Measurements from ENCODE around the gene KCNIP3. TPM values are rescaled to one million over a fixed set of nuclear protein-coding genes. Genes with fewer than 3 reads are reported as not detected.

The KCNIP3 gene
- total RNA-seq, 1 donor from 2014 or later = not detected

DNA sequence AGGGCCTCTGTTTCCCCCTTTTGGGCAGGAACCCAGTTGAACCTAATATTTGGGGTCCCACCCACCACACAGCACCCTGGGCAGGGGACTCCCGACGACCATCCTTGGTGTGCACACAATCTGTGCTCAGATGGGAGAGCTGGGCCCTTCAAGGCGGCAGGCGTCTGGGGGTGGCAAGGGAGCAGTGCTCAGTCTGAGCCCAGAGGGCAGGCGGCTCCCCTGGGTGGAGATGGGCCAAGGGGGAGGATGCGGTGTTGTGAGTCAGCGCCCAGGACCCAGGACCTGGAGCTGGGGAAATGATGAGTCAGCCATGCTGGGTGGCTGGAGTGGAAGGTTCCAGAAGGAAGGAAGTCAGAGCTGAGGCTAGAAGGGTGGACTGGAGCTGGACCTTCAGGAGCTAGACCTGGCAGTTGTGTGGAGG lies 19.1 kb upstream of the KCNIP3 start:
- H3K27ac Mint-ChIP-seq = no peak overlapping the region
- no peaks in the 10 kb centered on the region for H3K27me3 Mint-ChIP-seq (ENCODE audit: insufficient read depth)
- no peaks in the 10 kb centered on the region for H3K9me3 Mint-ChIP-seq
- no peak overlapping the region for H3K4me3 Mint-ChIP-seq
- DNase-seq (ENCODE audit: low spot score) = no peak
- no peaks in the 10 kb centered on the region for H3K36me3 Mint-ChIP-seq (ENCODE audit: low read depth)
- intact Hi-C loops (cut with micrococcal nuclease) = no loop called here
- H3K4me1 Mint-ChIP-seq (ENCODE audit: low read depth) = no peaks in the 10 kb centered on the region

DNA sequence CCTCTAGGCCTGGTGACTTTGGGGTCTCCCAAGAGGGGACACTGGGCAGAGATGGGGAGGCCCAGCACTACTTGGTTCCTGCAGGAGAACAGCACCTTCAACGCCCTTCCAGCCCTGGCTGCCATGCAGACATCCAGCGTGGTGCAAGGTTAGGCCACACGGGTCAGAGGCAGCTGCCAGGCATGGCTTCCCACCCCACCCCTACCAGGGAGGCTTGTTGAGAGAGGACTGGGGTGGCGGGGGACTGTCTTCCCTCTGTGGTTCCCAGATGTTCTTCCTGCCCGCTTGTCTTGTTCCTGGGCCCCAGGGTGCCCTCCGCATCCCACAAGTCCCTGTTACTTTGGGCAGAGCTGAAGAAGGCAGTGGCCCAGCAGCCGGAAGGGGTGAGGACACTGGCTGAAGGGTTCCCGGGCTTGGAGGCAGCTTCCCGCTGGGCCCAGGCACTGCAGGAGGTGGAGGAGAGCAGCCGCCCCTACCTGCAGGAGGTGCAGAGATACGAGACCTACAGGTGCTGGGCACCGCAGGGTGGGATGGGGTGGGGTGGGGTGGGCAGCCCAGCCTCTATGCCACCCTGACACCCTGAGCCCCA lies 18.4 kb upstream of the KCNIP3 start:
- Mint-ChIP-seq H3K4me1 (ENCODE audit: low read depth) (no peaks in the 10 kb centered on the region), H3K36me3 (ENCODE audit: low read depth) (no peaks in the 10 kb centered on the region), H3K27me3 (ENCODE audit: insufficient read depth) (no peaks in the 10 kb centered on the region), H3K4me3 (no peak overlapping the region), H3K27ac (no peak overlapping the region), H3K9me3 (no peaks in the 10 kb centered on the region)
- intact Hi-C loops (cut with micrococcal nuclease) = no loop called here
- DNase-seq (ENCODE audit: low spot score) = no peak

DNA sequence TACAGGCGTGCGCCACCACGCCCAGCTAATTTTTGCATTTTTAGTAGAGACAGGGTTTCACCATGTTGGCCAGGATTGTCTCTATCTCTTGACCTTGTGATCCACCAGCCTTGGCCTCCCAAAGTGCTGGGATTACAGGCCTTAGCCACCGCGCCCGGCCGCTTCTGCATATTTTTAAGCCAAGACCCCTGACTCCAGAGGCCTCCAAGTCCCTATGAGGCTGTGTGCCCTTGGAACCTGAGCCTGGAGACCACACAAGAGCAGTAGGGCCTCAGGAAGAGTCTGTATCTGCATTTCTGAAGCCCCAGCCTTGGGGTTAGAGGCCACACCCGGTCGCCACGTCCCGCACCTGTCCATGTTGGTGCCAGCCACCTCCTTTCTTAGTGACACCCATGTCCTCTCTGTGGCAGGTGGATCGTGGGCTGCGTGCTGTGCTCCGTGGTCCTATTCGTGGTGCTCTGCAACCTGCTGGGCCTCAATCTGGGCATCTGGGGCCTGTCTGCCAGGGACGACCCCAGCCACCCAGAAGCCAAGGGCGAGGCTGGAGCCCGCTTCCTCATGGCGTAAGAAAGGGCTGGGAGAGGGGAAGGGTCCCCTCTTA lies 17.6 kb upstream of the KCNIP3 start:
- H3K4me1 Mint-ChIP-seq (ENCODE audit: low read depth) = no peaks in the 10 kb centered on the region
- H3K27ac Mint-ChIP-seq = no peak overlapping the region

GRCh38 chr2:95281071-95281470 lies 16.1 kb upstream of the KCNIP3 start:
- no peak for DNase-seq (ENCODE audit: low spot score)
- Mint-ChIP-seq H3K4me3 (no peak overlapping the region), H3K4me1 (ENCODE audit: low read depth) (no peaks in the 10 kb centered on the region), H3K27me3 (ENCODE audit: insufficient read depth) (no peaks in the 10 kb centered on the region), H3K27ac (no peak overlapping the region), H3K9me3 (no peaks in the 10 kb centered on the region), H3K36me3 (ENCODE audit: low read depth) (no peaks in the 10 kb centered on the region)
- intact Hi-C loops (cut with micrococcal nuclease) = no loop called here

More for the DNA sequence above, 17.6 kb upstream of the KCNIP3 start:
- intact Hi-C loops (cut with micrococcal nuclease) = no loop called here
- no peaks in the 10 kb centered on the region for H3K9me3 Mint-ChIP-seq
- no peaks in the 10 kb centered on the region for H3K27me3 Mint-ChIP-seq (ENCODE audit: insufficient read depth)
- H3K4me3 Mint-ChIP-seq = no peak overlapping the region
- DNase-seq (ENCODE audit: low spot score) = no peak
- H3K36me3 Mint-ChIP-seq (ENCODE audit: low read depth) = no peaks in the 10 kb centered on the region

DNA sequence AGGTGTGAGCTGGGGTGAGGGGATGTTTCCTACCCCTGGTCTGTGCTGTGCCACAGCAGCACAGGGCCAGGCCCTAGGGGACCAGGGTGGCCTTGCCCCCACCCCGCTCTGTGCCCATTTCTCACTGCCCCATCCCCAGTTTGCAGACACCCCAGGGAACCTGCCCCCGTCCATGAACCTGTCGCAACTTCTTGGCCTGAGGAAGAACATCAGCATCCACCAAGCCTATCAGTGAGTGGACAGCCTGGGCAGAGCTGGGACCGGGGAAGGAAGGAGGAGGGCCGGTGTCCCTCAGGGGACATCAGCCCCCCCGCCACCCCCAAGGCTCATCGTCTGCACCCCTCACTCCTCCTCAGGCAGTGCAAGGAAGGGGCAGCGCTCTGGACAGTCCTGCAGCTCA lies 15.4 kb upstream of the KCNIP3 start:
- Mint-ChIP-seq H3K9me3 (no peaks in the 10 kb centered on the region), H3K4me1 (ENCODE audit: low read depth) (no peaks in the 10 kb centered on the region), H3K4me3 (no peak overlapping the region), H3K36me3 (ENCODE audit: low read depth) (no peaks in the 10 kb centered on the region), H3K27me3 (ENCODE audit: insufficient read depth) (no peaks in the 10 kb centered on the region), H3K27ac (no peak overlapping the region)
- DNase-seq (ENCODE audit: low spot score) = no peak
- intact Hi-C loops (cut with micrococcal nuclease) = no loop called here

DNA sequence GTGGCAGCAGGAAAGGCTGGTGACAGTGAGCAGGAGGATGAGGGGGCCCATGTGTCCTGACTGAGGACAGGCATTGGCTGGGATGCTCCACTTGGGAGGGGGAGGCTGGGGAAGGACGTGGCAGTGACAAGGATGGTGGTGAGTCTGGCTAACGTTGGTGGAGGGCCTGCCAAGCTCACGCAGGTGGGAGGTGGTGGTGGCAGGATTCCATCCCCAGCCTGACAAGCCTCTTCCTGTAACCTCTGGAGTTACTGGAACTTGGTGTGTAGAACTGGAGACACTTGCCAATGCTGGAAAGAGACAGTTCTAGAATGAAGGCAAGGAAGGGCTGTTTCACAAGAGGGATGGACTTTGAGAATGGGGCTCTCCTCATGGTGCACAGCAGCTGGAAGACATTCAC lies 14.7 kb upstream of the KCNIP3 start:
- Mint-ChIP-seq H3K4me3 (no peak overlapping the region), H3K27me3 (ENCODE audit: insufficient read depth) (no peaks in the 10 kb centered on the region), H3K36me3 (ENCODE audit: low read depth) (no peaks in the 10 kb centered on the region), H3K9me3 (no peaks in the 10 kb centered on the region), H3K27ac (no peak overlapping the region), H3K4me1 (ENCODE audit: low read depth) (no peaks in the 10 kb centered on the region)
- intact Hi-C loops (cut with micrococcal nuclease) = no loop called here
- DNase-seq (ENCODE audit: low spot score) = no peak

- Mint-ChIP-seq H3K27ac (no peak overlapping the region), H3K27me3 (ENCODE audit: insufficient read depth) (no peaks in the 10 kb centered on the region), H3K36me3 (ENCODE audit: low read depth) (no peaks in the 10 kb centered on the region), H3K4me1 (ENCODE audit: low read depth) (no peaks in the 10 kb centered on the region), H3K4me3 (no peak overlapping the region), H3K9me3 (no peaks in the 10 kb centered on the region)
- no peak for DNase-seq (ENCODE audit: low spot score)
- intact Hi-C loops (cut with micrococcal nuclease) = no loop called here
Observed at GRCh38 chr2:95283562-95283961, 13.6 kb upstream of the KCNIP3 start.

- no peaks in the 10 kb centered on the region for H3K4me1 Mint-ChIP-seq (ENCODE audit: low read depth)
- no peaks in the 10 kb centered on the region for H3K27me3 Mint-ChIP-seq (ENCODE audit: insufficient read depth)
- no peak overlapping the region for H3K4me3 Mint-ChIP-seq
- intact Hi-C loops (cut with micrococcal nuclease) = no loop called here
- H3K9me3 Mint-ChIP-seq = peaks cover 2% of the 10 kb centered on the region
- no peaks in the 10 kb centered on the region for H3K36me3 Mint-ChIP-seq (ENCODE audit: low read depth)
- DNase-seq (ENCODE audit: low spot score) = no peak
- H3K27ac Mint-ChIP-seq = no peak overlapping the region
Observed at GRCh38 chr2:95284886-95285541, 12.1 kb upstream of the KCNIP3 start.

GRCh38 chr2:95285542-95285932 lies 11.6 kb upstream of the KCNIP3 start:
- Mint-ChIP-seq H3K4me3 (no peak overlapping the region), H3K4me1 (ENCODE audit: low read depth) (no peaks in the 10 kb centered on the region), H3K9me3 (peaks cover 7% of the 10 kb centered on the region), H3K27me3 (ENCODE audit: insufficient read depth) (no peaks in the 10 kb centered on the region), H3K27ac (no peak overlapping the region), H3K36me3 (ENCODE audit: low read depth) (no peaks in the 10 kb centered on the region)
- intact Hi-C loops (cut with micrococcal nuclease) = no loop called here
- no peak for DNase-seq (ENCODE audit: low spot score)

DNA sequence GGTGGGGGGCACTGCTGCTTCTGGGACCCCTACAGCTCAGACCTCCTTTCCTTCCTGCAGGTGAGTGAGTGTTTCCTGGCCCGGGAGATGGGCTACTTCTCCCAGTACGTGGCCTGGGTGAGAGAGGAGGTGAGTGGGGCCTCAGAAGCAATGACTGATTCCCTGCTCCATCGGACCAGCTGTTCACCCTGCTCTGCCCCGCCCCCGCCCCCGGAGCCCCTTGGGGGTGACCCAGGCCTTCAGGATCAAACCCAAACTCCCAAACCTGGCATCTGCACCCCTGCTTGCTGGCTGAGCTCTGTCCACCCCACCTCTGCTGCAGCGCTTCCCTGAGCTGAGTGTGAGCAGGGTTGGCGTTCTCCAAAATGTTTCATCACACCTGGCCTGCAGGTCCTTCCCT lies 9.8 kb upstream of the KCNIP3 start:
- peaks cover 15% of the 10 kb centered on the region for H3K9me3 Mint-ChIP-seq
- no peak for DNase-seq (ENCODE audit: low spot score)
- no peaks in the 10 kb centered on the region for H3K4me1 Mint-ChIP-seq (ENCODE audit: low read depth)
- no peak overlapping the region for H3K4me3 Mint-ChIP-seq
- no peaks in the 10 kb centered on the region for H3K36me3 Mint-ChIP-seq (ENCODE audit: low read depth)
- intact Hi-C loops (cut with micrococcal nuclease) = no loop called here
- H3K27ac Mint-ChIP-seq = no peak overlapping the region
- H3K27me3 Mint-ChIP-seq (ENCODE audit: insufficient read depth) = no peaks in the 10 kb centered on the region

GRCh38 chr2:95287806-95288205 lies 9.3 kb upstream of the KCNIP3 start:
- no peaks in the 10 kb centered on the region for H3K36me3 Mint-ChIP-seq (ENCODE audit: low read depth)
- no peak for DNase-seq (ENCODE audit: low spot score)
- no peaks in the 10 kb centered on the region for H3K27me3 Mint-ChIP-seq (ENCODE audit: insufficient read depth)
- H3K9me3 Mint-ChIP-seq = peaks cover 15% of the 10 kb centered on the region
- H3K4me1 Mint-ChIP-seq (ENCODE audit: low read depth) = no peaks in the 10 kb centered on the region
- no peak overlapping the region for H3K27ac Mint-ChIP-seq
- intact Hi-C loops (cut with micrococcal nuclease) = no loop called here
- no peak overlapping the region for H3K4me3 Mint-ChIP-seq

DNA sequence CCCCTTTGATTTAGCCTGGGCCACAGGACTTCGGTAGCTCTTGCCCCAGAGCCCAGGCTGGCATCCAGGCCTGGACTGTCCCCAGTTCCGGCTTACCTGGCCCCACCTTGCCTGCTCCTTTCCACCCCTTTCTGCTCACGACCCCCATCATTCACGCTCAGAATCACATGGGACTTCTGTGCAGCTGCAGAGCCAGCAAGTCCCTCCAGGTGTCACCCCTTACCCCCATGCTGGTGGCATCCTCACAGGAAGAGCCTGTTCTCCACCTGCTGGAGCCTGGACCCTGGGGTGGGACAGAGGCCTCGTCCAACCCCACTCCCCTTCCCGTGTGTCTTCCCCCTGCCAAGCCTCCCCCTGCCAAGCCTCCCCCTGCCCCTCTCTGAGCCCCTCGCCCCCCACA lies 7.9 kb upstream of the KCNIP3 start:
- Mint-ChIP-seq H3K27ac (no peak overlapping the region), H3K4me3 (no peak overlapping the region), H3K27me3 (ENCODE audit: insufficient read depth) (no peaks in the 10 kb centered on the region), H3K4me1 (ENCODE audit: low read depth) (no peaks in the 10 kb centered on the region), H3K9me3 (peaks cover 15% of the 10 kb centered on the region), H3K36me3 (ENCODE audit: low read depth) (no peaks in the 10 kb centered on the region)
- intact Hi-C loops (cut with micrococcal nuclease) = no loop called here
- no peak for DNase-seq (ENCODE audit: low spot score)

DNA sequence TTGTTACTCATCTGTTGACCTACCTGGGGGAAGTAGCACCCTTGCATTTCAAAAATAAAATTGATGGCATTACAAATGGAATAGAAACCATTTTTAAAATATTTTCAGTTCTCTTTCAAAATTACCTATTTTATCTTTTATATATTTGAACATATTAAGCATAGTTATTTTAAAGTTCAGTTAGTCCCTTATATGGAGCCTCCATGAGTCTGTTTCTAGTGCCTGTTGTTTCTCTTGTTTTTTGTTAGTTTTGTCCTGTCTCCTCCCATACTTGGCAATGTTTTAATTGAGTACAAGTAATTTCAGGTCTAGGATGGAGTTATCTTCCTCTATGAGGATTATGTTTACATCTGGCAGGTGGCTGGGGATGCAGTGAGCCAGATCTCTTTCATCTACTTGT lies 5.9 kb upstream of the KCNIP3 start:
- H3K9me3 Mint-ChIP-seq = peaks cover 15% of the 10 kb centered on the region
- no peaks in the 10 kb centered on the region for H3K27me3 Mint-ChIP-seq (ENCODE audit: insufficient read depth)
- no peak for DNase-seq (ENCODE audit: low spot score)
- intact Hi-C loops (cut with micrococcal nuclease) = no loop called here
- no peaks in the 10 kb centered on the region for H3K4me1 Mint-ChIP-seq (ENCODE audit: low read depth)
- H3K36me3 Mint-ChIP-seq (ENCODE audit: low read depth) = no peaks in the 10 kb centered on the region
- H3K4me3 Mint-ChIP-seq = no peak overlapping the region
- no peak overlapping the region for H3K27ac Mint-ChIP-seq

All from activated T-helper 1 cell treated with anti-CD3 and anti-CD28 coated beads, Interleukin-12 subunit alpha, Interleukin-12 subunit beta, Interleukin-2, Interleukin-4 antibody, amounts not matched to agents 30 ng/mL and 10 ng/mL and 1 ng/mL, durations not matched to agents 14 hours and 24 hours and 36 hours (primary cell).